Cardiac fibroblast (primary cell): Measurements from ENCODE around the gene ATP5IF1.

ENCODE experiments used
- DNase-seq, 2 donors: peaks; one replicate each; pipeline versions ENCODE4 v3.0.0 to v3.0.0-alpha.2; 2010; ENCODE audit warnings: low read depth in 2 of 2
- H3K4me3 ChIP-seq, 2 donors: replicated peaks in 1 of 2; 1 replicate in 1 of 2; 2 replicates in 1 of 2; pipeline ENCODE4 v1.5.1; 2011; ENCODE audit warnings: low read depth in 2 of 2, low read length in 2 of 2, mild to moderate bottlenecking in 2 of 2, moderate library complexity in 1 of 2
- CTCF ChIP-seq: IDR thresholded peaks from one replicate; pipeline ENCODE4 v1.5.1; 2011; ENCODE audit warnings: low read depth, mild to moderate bottlenecking, low read length, inconsistent platforms

The ATP5IF1 gene

DNA sequence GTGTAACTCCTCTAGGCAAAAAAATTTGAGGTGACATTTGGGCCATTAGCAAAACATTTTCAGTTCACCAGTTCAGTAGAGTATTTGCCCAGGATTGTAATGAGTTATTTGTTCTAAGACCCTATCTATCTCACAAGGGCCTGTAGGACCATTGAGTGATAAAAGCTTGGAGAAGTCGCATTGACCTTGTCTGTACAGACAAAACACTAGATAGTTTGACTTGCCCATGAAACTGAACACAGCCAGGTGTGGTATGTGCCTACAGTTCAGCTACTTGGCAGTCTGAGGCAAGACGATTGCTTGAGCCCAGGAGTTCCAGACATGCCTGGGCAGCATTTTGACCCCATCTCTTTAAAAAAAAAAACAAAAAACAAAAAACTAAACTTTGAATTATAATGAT, 3.1 kb downstream of the ATP5IF1 start:
- no peak overlapping the region for H3K4me3 ChIP-seq
- TF ChIP-seq CTCF, result no peak
- no peak for DNase-seq

DNA sequence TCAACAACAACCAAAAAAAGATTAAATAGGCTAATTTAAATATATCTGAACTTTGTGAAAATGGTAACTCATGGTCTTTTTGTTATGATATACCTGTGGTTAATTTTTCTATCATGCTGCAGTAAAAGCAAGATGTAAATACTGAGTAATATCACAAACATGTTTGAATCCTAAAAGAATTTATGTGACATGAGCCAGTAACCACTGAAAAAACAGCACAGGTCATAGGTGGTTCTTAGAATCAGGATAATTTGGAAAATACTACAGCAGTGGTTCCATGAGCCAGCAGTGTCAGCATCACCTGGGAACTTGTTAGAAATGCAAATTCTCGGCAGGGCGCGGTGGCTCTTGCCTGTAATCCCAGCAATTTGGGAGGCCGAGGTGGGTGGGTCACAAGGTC, 4.1 kb downstream of the ATP5IF1 start:
- DNase-seq, result no peak
- no peak for TF ChIP-seq CTCF
- H3K4me3 ChIP-seq, result no peak overlapping the region

- no peak overlapping the region for H3K4me3 ChIP-seq
- no peak for TF ChIP-seq CTCF
- no peak for DNase-seq
These were observed 5.8 kb downstream of the ATP5IF1 start for GRCh38 chr1:28241638-28242241.

DNA sequence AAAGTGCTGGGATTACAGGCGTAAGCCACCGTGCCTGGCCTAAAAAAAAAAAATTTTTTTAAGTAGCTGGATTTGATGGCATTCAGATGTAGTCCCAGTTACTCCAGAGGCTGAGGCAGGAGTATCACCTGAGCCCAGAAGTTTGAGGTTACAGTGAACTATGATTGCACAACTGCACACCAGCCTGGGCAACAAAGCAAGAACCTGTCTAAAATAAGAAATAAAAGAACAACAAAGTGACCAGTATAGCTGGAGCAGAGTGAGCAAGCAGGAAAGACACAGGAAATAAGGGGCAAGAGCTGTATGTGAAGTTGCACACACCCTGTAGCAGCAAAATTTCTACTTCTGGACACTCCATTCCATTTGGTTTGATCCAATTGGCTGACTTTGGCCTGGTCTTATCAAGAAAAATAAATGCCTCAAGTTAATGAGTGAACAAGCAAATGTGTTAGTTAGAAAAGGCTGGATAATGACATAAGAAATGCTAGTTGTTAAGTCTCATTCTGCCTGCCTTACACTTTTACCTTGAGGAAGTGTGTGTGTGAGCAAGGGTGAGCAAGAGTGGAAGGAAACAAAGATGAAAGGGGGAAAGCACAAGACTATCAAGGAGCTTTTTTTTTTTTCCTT, 7.9 kb downstream of the ATP5IF1 start:
- no peak for DNase-seq
- no peak for TF ChIP-seq CTCF
- no peak overlapping the region for H3K4me3 ChIP-seq

GRCh38 chr1:28244549-28245251, 8.8 kb downstream of the ATP5IF1 start:
- H3K4me3 ChIP-seq, result no peak overlapping the region
- TF ChIP-seq CTCF, result no peak

GRCh38 chr1:28246427-28246832, 10.5 kb downstream of the ATP5IF1 start:
- DNase-seq, result peak; percentile 53 to 64
- H3K4me3 ChIP-seq, result peak overlapping the region; percentile 52 to 60
- no peak for TF ChIP-seq CTCF

More at GRCh38 chr1:28244549-28245251, 8.8 kb downstream of the ATP5IF1 start:
- no peak for DNase-seq
